Measurements from ENCODE around the gene ATOH8. TPM values are rescaled to one million over a fixed set of nuclear protein-coding genes. Genes with fewer than 3 reads are reported as not detected.

ATOH8 gene
- total RNA-seq, 4 donors from 2014 or later = 39.8 to 137 (median 61.9) TPM

DNA sequence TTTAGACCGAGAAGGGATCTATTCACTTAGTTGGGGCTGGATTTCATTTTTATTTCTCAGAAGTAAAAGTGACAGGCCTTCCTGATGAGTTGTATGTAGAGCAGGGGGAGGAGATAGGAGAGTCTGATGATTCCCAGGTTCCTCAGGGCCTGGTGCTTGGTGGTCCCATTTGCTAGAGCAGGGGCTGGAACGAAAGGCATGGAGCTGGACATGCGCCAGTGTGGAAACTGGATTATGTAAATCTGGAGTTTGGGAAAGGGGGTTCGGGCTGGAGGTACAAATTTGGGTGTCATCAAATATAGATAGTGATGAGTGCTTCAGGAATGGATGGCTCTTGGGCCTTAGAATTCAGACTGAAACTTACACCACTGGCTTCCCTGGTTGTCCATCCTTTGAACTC lies 32.1 kb upstream of the ATOH8 start:
- TF ChIP-seq CTCF (IDR thresholded peaks at IDR 0.05; ENCODE audit: low read depth) = no peak

DNA sequence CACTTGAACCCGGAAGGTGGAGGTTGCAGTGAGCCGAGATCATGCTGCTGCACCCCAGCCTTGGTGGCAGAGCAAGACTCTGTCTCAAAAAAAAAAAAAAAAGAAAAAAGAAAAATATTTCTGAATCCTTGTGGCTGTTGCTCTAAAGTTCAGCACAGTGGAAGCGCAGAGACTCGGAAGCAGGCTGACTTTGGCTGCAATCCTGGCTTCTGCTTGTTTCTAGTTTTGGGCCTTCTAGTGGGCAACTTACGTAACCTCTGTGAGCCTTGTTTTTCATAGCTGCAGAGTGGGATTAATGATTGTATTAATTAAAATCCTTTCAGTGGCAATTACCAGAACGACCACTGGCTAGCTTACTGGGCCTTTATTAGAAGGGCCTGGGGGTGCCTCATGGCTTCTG lies 31.3 kb upstream of the ATOH8 start:
- TF ChIP-seq CTCF (IDR thresholded peaks at IDR 0.05; ENCODE audit: low read depth) = no peak

GRCh38 chr2:85723707-85724360 lies 30.0 kb upstream of the ATOH8 start:
- no peak for TF ChIP-seq CTCF (IDR thresholded peaks at IDR 0.05; ENCODE audit: low read depth)

GRCh38 chr2:85724731-85725181 lies 29.0 kb upstream of the ATOH8 start:
- no peak for TF ChIP-seq CTCF (IDR thresholded peaks at IDR 0.05; ENCODE audit: low read depth)

- no peak for TF ChIP-seq CTCF (IDR thresholded peaks at IDR 0.05; ENCODE audit: low read depth)
These were observed 28.3 kb upstream of the ATOH8 start for GRCh38 chr2:85725451-85725850.

GRCh38 chr2:85727798-85728197 lies 26.0 kb upstream of the ATOH8 start:
- TF ChIP-seq CTCF (IDR thresholded peaks at IDR 0.05; ENCODE audit: low read depth) = no peak

- no peak for TF ChIP-seq CTCF (IDR thresholded peaks at IDR 0.05; ENCODE audit: low read depth)
These were observed 25.4 kb upstream of the ATOH8 start for GRCh38 chr2:85728342-85728741.

All from subcutaneous adipose tissue (tissue), 4 donors.